HG03060 (cell line): ENCODE data around the gene PSMB11.
"Not testable (repeated sequence)": the region's sequence is repeated elsewhere in the genome, so short reads cannot be mapped to it uniquely, and the experiment has no call there.

ENCODE experiments used
- ATAC-seq: cut with Tn5 transposase; IDR thresholded peaks from one replicate; pipeline ENCODE4 v1.9.1; 2021; ENCODE audit warnings: low read depth, moderate number of reproducible peaks; ENCODE audit not compliant: unreplicated experiment

PSMB11 gene

DNA sequence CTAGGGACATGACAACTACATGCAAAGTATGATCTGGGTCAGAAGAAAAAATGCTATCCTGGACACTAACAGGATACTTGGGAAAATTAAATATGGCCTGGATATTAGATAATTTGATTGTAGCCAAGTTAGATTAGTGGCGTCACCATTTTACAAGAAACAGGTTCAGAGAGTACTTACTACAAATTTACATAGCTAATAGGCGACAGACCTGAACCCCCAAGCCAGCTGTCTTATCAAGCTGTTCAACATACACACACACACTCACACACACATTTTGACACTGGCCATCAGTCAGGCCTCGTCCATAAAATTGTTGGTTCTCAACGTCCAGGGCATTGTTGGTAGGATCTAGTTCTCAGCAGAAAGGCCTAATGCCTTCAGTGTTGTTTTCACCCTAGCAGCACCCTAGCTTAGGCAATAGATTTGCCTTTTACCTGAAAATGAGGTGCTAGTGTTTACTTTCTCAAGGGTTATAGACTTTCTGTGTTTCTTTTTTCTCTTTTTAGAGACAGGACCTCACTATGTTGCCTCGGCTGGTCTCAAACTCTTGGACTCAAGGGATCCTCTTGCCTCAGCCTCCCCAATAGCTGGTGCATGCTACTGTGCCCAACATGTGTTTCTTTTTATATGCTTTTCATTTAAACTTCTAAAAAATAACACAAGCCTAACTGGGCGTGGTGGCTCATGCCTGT is 28.8 kb upstream of the PSMB11 start:
- no peak for ATAC-seq

GRCh38 chr14:23013749-23014054 is 28.3 kb upstream of the PSMB11 start:
- ATAC-seq: not testable (repeated sequence)

DNA sequence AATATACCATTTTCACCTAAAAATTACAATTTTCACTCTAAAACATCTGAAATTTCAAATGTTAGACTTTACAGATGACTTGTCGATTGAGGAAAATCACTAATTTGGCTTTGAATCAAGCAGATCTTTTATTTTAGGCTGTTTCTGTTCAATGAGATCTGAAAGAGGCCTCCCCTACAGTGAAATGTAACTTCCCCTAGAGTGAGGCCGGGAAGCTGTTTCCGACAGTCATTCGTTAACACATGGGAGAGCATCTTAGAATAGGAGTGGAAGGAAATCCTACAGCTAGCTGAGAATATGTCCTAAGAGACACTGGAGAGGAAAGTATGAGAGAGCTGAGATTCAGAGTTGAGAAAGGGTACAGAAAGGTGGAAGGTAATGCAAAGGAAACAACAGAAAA is 26.4 kb upstream of the PSMB11 start:
- no peak for ATAC-seq

GRCh38 chr14:23017091-23017490 is 24.9 kb upstream of the PSMB11 start:
- ATAC-seq: no peak

DNA sequence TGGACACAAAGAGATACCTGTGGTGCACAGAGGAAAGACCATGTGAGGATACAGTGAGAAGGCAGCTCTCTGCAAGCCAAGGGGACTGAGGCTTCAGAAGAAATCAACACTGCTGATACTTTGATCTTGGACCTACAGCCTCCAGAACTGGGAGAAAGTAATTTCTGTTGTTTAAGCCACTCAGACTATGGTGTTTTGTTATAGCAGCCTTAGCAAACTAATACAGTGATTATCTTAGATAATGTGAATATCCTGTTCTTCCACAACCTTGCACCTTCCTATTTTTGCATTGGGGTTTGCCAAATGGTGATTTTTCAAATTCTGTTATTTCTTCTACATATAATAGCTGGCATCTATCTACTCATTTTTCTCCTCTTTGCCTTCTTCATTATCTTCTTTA is 23.9 kb upstream of the PSMB11 start:
- ATAC-seq: no peak

DNA sequence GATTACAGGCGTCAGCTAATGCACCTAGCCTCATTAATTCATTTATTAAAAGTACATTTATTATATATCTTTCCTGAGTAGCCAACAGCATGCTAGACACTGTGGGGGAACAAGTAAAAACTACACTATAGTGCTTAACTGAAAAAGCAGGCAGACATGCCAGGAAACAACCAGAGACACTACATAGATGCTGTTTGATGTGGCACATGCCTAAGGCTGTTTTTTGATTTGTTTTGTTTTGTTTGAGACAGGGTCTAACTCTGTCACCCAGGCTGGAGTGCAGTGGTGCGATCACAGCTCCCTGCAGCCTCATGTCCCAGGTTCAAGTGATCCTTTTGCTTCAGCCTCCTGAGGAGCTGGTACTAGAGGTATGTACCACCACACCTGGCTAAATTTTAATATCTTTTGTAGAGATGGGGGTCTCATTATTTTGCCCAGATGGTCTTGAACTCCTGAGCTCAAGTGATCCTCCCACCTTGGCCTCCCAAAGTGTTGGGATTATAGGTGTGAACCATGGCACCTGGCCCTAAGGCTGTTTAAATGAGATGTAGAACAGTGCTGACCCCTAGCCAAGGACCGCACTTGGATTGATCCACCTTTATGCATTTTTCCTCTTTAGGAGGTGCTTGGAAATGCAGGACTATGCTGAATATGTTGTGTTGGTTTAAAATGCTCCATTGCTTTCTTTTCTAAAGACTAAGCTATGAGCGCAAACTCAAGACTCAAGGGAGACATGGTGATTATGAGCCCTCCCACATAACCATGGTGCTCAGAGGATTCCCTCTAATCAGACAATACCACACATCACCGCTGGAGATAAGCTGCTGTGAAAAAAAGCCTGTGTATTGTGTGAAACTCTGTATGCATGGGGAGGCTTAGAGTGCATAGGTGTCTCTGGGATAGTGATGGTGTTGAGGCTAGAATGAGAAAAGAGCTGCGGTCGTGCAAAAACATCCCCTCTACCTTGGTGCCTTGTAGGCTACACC is 21.6 kb upstream of the PSMB11 start:
- no peak for ATAC-seq

- no peak for ATAC-seq
Observed at GRCh38 chr14:23021434-23021833, 20.6 kb upstream of the PSMB11 start.

DNA sequence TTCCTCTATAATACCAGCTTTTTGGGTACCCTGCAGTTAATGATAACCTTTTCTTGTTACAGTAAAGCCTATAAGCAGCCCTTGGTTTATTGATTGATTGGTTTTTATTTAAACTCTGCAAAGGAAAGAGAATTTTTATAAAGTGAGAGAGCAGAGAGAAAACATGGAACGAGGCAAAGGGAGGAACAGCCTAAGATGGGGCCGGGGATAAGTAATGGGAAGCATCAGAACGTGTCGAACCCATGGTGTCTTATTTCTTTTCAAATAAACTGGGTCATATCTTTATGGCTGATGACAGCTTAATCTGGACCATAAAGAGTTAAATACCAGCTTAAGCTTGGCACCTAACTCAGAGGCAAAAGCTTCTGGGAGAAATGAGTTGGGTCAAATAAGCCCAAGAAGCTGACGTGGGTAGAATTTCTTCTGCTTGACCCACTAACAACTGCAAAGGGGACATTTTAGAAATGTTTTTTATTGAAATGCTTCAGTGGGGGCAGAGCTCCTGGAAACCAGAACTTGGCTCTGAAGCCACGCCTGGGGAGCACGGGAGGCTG is 20.0 kb upstream of the PSMB11 start:
- no peak for ATAC-seq

DNA sequence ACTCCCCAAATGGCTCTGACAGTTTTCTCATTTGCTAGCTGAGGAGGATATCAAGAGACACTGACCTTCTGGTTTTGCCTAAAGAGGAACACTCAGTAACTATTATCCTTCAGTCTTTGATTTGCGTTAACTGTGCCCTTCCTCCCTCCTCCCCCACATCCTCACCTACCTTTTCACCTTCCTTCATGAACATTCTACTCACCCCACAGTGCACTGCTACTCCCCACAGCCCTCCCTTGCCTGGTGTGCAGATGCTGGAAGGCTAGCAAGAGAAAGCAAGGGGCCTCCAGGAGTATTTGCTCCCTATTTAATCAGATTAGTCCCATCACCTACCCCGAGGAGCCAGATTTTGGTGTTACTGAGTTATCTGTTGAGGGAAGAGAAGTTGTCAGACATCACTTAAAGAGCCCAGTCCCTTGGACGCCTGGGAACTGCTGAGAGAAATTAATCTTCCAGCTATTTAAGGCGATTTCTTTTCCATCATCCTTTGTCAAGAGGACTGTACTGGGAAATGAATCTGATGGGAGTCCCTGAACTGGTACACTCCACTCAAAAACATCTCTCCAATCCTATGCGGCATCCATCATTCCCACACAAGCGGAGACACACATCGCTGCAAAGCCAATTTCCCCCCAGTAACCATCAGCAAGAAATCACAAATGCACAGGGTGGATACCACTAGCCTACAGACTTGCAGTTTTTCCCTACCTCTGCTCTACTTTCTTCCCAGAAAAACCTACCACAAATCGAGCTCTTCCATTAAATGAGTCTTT is 18.8 kb upstream of the PSMB11 start:
- ATAC-seq: no peak

- ATAC-seq: no peak
Observed at GRCh38 chr14:23023795-23024152, 18.2 kb upstream of the PSMB11 start.

DNA sequence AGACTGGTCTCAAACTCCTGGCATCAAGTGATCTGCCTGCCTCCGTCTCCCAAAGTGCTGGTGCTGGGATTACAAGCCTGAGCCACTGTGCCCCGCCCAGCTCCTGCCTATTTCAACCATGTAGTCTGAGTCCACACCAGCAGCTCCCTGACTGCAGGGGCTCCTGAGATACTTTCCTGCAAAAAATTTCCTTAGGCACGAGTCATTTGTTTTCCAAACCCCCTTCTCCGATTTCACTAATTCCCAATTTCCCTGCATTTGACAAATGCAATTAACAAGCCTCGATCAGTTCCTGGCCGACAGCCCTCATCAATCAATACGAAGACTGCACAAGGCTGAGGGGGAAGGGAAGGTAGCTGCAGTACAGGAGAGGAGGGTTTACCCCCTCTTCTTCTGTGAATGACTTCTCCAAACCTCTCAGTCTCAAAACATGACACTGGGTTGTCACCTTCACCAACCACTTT is 17.4 kb upstream of the PSMB11 start:
- ATAC-seq: no peak

DNA sequence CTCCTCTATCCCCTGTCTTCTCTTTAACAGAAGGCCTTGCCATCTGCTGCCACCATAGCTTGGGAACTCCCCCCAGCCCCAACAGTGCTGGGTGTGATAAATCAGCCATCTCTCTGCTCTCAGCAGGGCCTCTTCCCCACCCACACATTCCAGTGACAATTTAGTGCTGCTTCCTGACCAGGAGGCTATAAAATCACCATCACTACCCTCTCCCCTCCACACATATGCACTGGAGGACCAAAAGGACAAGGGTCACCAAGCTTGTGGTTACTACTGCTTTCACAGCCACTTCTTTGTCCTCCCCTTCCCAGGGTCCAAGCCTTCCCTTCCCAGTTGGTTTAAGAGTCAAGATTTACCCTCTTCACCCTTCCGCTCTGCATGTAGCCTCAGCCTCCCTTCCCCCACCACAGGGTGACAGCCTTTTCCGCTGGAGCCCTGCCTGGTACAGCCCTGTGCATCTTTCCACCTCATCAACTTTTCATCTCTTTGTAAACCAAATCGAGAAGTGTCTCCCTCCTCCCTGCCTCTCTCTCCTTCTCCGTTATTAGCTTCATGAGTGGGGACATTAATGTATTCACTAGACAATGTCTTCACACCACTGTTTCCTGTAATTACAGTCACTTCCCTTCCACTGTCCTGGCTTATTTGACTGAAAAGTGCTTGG is 16.7 kb upstream of the PSMB11 start:
- no peak for ATAC-seq

- no peak for ATAC-seq
Observed at GRCh38 chr14:23028799-23029198, 13.2 kb upstream of the PSMB11 start.

- ATAC-seq: no peak
Observed at GRCh38 chr14:23030936-23031335, 11.1 kb upstream of the PSMB11 start.

- ATAC-seq: no peak
Observed at GRCh38 chr14:23033251-23033727, 8.7 kb upstream of the PSMB11 start.

DNA sequence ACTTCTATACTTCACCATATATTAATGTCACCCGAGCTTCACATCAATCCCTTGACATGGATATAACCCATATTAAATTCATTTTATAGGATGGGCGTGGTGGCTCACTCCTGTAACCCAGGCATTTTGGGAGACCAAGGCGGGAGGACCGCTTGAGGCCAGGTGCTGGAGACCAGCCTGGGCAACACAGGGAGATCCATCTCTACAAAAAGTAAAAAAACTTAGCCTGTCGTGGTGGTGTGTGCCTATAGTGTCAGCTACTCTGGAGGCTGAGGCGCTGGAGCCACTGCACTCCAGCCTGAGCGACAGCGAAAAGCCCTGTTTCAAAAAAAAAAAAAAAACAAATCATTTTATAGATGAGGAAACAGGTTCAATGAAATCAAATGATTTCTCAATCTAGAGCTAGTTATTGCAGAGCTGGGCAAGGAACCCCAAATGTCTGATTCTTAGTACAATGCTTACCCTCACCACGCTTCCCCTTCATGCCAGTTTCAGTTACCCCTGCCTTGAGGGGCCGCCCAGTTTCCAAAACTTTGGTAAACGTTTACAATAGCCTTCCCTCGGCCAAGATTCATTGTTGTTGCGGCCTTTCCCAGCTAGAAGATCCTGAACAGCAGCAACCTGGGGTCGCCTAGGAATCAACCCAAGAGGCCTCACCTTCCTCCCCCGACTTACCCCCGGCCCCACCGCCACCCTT is 8.1 kb upstream of the PSMB11 start:
- no peak for ATAC-seq

- ATAC-seq: peak; percentile 94
Observed at GRCh38 chr14:23034498-23035302, 7.3 kb upstream of the PSMB11 start, which contains the start of gene PSMB5. Gene PSMB5 (minus strand): TSS chr14:23034900. CDS start chr14:23034881, 19 bp downstream.

- ATAC-seq: no peak
Observed at GRCh38 chr14:23035303-23036144, 6.5 kb upstream of the PSMB11 start.
